Measurements from ENCODE around the gene HDAC4.

HDAC4 gene

GRCh38 chr2:239308661-239309397 lies 92.0 kb downstream of the HDAC4 start:
- DNase-seq: no peak
- Histone ChIP-seq H3K36me3 (replicated peaks; ENCODE audit: insufficient read depth, low read length) (no peaks in the 10 kb centered on the region), H3K27me3 (replicated peaks; ENCODE audit: insufficient read depth, low read length) (no peaks in the 10 kb centered on the region), H3K79me2 (ENCODE audit: low read length) (peaks cover 95% of the 10 kb centered on the region), H3K9ac (ENCODE audit: low read length) (no peak overlapping the region), H3K9me3 (replicated peaks; ENCODE audit: insufficient read depth, low read length) (no peaks in the 10 kb centered on the region), H3K4me3 (ENCODE audit: low read length) (no peak overlapping the region), H3K9me2 (replicated peaks; ENCODE audit: insufficient read depth, low read length) (no peaks in the 10 kb centered on the region), H3K27ac (ENCODE audit: low read length) (no peak overlapping the region), H3K4me2 (ENCODE audit: low read depth, low read length) (no peak overlapping the region), H3K4me1 (ENCODE audit: low read length) (no peaks in the 10 kb centered on the region), H3F3A (ENCODE audit: insufficient read depth, low read length) (no peaks in the 10 kb centered on the region), H4K20me1 (ENCODE audit: insufficient read depth, low read length) (no peaks in the 10 kb centered on the region), H2AFZ (ENCODE audit: low read length) (no peak overlapping the region)
- no peak for TF ChIP-seq CTCF (IDR thresholded peaks at IDR 0.05; ENCODE audit: low read length)

GRCh38 chr2:239307921-239308613 lies 92.8 kb downstream of the HDAC4 start:
- Histone ChIP-seq H3K4me1 (ENCODE audit: low read length) (no peaks in the 10 kb centered on the region), H3K27ac (ENCODE audit: low read length) (no peak overlapping the region)

GRCh38 chr2:239307221-239307569 lies 93.6 kb downstream of the HDAC4 start:
- Histone ChIP-seq H3K4me3 (ENCODE audit: low read length) (no peak overlapping the region), H3K9me2 (replicated peaks; ENCODE audit: insufficient read depth, low read length) (no peaks in the 10 kb centered on the region), H3K27me3 (replicated peaks; ENCODE audit: insufficient read depth, low read length) (no peaks in the 10 kb centered on the region), H3K9ac (ENCODE audit: low read length) (no peak overlapping the region), H3K27ac (ENCODE audit: low read length) (no peak overlapping the region), H2AFZ (ENCODE audit: low read length) (no peak overlapping the region), H3K4me1 (ENCODE audit: low read length) (no peaks in the 10 kb centered on the region), H4K20me1 (ENCODE audit: insufficient read depth, low read length) (no peaks in the 10 kb centered on the region), H3K9me3 (replicated peaks; ENCODE audit: insufficient read depth, low read length) (no peaks in the 10 kb centered on the region), H3K4me2 (ENCODE audit: low read depth, low read length) (no peak overlapping the region), H3K79me2 (ENCODE audit: low read length) (peaks cover 94% of the 10 kb centered on the region), H3F3A (ENCODE audit: insufficient read depth, low read length) (no peaks in the 10 kb centered on the region), H3K36me3 (replicated peaks; ENCODE audit: insufficient read depth, low read length) (no peaks in the 10 kb centered on the region)
- TF ChIP-seq CTCF (IDR thresholded peaks at IDR 0.05; ENCODE audit: low read length) (no peak), EZH2phosphoT487 (IDR thresholded peaks at IDR 0.05; ENCODE audit: low read length) (no peak), EZH2 (optimal IDR thresholded peaks at IDR 0.05; ENCODE audit: low read depth, low read length) (no peak)
- no peak for DNase-seq

More at GRCh38 chr2:239307921-239308613, 92.8 kb downstream of the HDAC4 start:
- no peaks in the 10 kb centered on the region for H3F3A ChIP-seq (ENCODE audit: insufficient read depth, low read length)
- no peaks in the 10 kb centered on the region for H3K9me3 ChIP-seq (replicated peaks; ENCODE audit: insufficient read depth, low read length)
- no peak overlapping the region for H3K4me3 ChIP-seq (ENCODE audit: low read length)
- TF ChIP-seq CTCF (IDR thresholded peaks at IDR 0.05; ENCODE audit: low read length) (no peak), EZH2 (optimal IDR thresholded peaks at IDR 0.05; ENCODE audit: low read depth, low read length) (no peak)
- no peak overlapping the region for H3K4me2 ChIP-seq (ENCODE audit: low read depth, low read length)
- H3K27me3 ChIP-seq (replicated peaks; ENCODE audit: insufficient read depth, low read length): no peaks in the 10 kb centered on the region
- peaks cover 95% of the 10 kb centered on the region for H3K79me2 ChIP-seq (ENCODE audit: low read length)
- H3K36me3 ChIP-seq (replicated peaks; ENCODE audit: insufficient read depth, low read length): no peaks in the 10 kb centered on the region
- no peak overlapping the region for H2AFZ ChIP-seq (ENCODE audit: low read length)
- no peaks in the 10 kb centered on the region for H4K20me1 ChIP-seq (ENCODE audit: insufficient read depth, low read length)
- H3K9ac ChIP-seq (ENCODE audit: low read length): no peak overlapping the region
- no peaks in the 10 kb centered on the region for H3K9me2 ChIP-seq (replicated peaks; ENCODE audit: insufficient read depth, low read length)
- no peak for DNase-seq
